Mesenteric fat pad (tissue), 1 donor: ENCODE measurements around the gene CELSR1. TPM values are rescaled to one million over a fixed set of nuclear protein-coding genes. Genes with fewer than 3 reads are reported as not detected.

Source experiments
- DNase-seq: peaks from one replicate; pipeline ENCODE4 v3.0.0-alpha.2; 2020; ENCODE audit warnings: low spot score
- total RNA-seq: library from RNA; stranded (reverse); fragmentation: NEBNext Ultra II Directional; extraction: Animal tissue kit (Norgen Biotek cat#: 25700); gene quantifications from one replicate; pipeline ENCODE4 v1.2.1, GENCODE V29; 2021
- donor health status: DM: yes; HTN: yes; CAD: no.

CELSR1 gene
- total RNA-seq, 1 donor from 2014 or later: 1.8 TPM

DNA sequence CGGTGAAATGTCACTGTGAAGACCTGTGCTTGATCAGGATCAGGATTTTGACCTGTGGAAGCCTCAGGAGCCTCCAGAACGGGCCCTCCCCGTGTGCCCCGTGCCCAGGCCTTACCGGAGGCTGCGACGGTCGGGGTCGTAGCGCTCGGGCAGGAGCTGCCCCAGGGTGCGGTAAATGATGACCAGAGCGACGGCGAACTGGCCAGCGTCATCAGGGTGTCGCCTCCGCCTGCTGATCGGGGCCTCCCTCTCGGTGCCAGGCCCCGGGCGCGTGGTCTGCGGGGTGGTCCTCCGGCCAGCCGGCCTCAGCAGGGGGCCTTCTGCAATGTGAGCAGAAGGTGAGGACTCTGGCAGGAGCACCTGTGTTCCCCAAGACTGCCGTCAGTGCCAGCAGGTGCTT, 155.7 kb downstream of the CELSR1 start:
- no peak for DNase-seq

DNA sequence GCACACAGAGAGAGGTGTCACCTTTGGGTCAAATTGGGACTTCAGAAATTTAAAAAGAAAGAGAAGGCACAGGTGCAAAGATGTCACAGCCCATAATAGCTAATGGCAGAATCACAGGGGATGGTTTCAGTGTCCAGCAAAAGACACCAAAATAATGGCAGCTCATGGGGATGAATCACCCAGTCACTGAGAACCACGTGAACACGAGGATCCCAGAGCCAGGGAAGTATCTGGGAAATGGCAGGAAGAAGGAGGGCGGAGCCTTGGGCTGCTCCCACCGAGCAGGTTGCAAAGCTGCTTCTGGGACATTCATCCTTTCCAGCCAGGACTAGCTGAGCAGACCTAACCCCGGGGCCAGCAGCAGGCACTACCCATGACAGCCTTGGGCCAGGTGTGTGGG, 156.3 kb downstream of the CELSR1 start:
- DNase-seq: no peak

DNA sequence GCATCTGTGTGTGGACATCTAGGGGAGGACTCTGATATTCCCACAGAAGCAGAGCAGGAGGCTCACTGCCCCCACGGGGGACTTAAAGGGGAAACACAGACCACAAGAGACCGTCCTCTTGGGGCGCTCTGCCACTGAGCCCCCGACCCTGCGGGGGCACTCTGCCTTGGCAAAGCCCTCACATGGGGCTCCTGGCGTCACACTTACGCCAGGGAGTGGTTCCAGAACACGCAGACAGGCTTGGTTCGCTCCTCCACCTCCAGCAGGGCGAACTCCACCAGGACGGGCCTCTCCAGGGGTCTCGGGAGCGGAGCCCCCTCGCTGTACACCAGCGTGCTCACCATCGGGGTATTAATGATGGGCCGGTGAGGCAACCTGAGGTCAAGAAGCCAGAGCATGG, 156.8 kb downstream of the CELSR1 start:
- no peak for DNase-seq

DNA sequence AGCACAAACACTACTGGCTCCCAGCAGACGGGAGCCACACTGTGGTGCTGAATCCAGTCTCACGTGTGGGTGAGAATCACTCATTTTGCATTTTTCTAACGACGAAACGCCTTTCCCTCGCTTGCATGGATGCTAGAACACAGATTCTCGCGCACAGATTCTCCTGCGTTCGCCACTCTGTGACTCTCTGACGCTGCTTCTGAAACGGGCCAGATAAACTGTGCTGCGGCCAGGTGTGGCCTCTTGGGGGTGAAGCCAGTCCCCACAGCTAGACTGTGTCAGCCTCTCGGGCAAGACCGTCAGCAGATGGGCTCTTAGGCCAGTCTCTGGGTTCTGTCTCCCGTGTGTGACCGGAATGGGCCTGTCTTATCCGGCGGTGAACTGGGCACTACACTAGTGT, 157.4 kb downstream of the CELSR1 start:
- DNase-seq: no peak

DNA sequence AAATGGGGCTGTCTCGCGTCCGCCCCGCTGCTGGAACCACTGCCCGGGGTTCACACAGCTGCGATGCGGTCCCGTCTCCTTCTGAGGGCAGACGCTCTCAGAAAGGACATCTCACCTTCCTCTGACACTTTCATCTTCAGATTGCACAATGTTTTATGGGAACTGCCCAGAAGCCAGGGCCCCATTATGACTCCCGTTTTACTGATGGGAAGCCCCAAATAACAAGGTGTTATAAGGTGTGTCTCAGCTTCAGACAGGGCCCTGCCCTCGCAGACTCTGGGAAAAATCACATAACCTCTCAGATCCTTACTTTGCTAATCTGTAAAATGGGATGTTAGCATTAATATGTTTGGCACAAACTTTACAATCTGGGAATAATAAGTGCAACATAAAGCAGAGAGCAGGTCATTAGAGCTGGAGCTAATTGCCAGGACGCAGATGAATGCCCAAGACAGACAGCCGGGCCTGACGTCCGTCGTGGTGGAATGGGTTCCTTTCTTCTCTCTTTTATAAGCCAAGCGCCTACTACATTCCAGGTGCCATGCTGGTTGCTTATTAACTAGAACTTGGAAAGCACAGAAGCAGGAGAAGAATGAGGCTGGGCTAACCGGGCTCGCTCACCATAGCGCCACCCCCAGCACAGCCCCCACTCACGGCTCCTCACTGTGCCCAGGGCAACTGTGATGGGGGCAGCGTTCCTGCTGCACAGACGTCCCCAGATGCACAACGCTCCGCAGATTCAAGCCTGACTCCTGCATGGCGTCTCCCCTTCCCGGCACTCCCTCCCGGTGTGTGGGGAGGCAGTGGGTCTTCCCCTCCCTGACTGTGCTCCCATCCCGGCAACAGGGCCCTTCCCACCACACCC, 158.1 kb downstream of the CELSR1 start:
- DNase-seq: no peak

DNA sequence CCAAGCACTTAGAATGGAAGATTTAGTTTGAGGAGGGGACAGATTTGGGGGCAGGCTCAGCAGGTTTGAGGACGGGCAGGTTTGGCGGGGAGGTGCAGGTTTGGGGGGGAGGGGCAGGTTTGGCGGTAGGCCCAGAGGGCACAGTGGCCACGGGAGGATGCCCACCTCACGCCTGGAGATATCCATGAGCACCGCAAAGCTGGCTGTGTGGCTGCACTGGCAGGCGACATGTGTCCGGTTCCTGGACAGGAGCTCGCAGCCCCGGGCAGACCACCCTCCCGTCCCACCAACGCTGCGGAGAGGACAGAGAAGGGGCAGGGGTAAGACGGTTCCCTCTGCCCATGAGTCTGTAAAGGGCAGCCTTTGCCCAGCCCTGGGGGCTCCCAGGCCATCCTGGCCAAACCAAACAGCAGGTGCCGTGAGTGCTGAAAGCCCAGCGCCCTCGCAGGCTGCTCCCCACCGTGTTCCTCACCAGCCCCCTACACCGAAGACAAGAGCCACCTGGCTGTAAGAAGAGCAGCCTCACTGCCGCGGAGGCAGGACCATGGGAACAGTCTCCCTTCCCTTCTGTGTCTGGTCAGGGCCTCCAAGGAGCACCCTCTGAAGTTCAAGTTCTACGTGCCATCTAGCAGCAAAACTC, 158.9 kb downstream of the CELSR1 start:
- DNase-seq: no peak

DNA sequence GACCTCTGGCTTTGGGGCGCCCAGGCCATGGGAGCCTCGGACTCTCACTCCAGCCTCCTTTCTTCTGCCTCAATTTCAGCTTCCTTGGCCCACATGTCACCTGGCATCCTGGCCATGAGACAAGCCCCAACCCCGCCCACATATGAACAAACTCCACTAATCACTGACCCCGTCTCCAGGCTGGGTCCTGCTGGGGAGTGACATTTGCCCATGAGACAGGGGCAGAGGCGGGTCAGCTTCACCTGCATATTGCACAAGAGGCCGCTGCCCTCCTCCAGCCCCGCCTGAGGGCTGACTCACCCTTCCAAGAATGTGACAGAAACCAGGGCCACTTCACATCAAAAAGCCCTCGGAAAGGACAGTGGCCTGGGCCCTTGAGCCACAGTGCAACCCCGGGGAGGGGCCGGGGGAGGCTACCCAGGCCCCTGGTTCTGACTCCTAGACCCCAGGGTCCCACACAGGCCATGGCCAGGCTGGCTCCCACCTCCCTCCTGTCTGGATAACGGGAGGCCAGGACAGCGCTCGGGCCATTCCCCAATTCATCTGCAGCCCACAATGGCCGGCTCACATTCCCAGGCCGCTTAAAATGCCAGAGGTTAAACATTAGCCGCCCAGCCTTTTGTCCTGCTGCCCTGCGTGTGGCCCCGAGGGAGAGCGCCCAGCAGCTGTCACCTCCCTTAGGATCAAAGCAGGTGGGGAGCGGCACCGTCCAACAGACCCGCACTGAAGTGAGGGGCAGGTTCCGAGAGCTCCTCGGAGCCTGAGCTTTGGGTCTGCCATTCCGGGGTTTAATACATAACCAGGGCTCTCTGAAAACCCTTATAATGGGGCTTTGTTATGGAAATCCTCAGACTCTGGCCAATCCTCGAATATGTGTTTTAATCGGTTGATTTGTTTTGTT, 159.6 kb downstream of the CELSR1 start:
- no peak for DNase-seq

DNA sequence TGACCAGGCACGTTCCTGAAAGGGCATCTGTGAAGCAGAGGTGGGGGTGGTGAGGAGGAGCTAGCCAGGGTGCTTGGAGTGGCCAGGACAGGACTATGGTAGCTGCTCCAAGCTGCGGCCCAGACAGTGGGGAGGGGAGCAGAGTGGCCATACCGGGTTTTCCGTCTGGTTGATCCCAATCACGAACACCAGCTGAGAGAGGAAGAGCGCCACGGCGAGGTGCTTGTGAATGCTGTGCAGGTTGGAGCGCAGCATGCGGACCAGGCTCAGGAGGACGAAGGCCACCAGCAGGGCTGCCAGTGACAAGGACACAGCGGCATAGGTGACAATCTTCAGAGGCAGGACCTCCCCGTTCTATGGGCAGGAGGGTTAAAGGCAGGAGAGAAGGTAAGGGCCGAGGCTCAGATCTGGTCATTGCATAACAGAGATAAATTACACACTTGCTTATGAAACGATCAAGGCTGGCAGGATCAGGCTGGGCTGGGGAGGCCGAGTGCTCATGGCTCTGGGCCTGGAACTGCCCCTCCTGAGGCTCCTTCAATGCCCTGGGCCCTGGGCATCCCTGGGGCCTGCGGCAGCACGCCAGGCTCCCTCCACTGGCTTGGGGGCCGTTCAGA, 160.4 kb downstream of the CELSR1 start:
- DNase-seq: no peak

DNA sequence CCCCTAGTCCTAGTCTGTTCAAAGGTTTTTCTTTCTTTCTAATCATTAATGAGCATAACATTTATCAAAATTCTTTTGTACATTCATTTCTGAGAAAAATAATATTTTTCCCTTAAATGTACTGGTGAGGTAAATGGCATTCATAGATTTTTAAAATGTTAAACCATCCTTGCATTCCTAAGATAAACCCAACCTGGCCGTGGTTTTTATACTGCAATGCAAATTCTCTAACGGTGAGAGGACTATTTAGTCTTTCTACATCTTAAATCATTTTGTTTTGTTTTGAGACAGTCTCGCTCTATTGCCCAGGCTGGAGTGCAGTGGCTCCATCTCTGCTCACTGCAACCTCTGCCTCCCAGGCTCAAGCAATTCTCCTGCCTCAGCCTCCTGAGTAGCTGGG, 161.3 kb downstream of the CELSR1 start:
- DNase-seq: no peak

DNA sequence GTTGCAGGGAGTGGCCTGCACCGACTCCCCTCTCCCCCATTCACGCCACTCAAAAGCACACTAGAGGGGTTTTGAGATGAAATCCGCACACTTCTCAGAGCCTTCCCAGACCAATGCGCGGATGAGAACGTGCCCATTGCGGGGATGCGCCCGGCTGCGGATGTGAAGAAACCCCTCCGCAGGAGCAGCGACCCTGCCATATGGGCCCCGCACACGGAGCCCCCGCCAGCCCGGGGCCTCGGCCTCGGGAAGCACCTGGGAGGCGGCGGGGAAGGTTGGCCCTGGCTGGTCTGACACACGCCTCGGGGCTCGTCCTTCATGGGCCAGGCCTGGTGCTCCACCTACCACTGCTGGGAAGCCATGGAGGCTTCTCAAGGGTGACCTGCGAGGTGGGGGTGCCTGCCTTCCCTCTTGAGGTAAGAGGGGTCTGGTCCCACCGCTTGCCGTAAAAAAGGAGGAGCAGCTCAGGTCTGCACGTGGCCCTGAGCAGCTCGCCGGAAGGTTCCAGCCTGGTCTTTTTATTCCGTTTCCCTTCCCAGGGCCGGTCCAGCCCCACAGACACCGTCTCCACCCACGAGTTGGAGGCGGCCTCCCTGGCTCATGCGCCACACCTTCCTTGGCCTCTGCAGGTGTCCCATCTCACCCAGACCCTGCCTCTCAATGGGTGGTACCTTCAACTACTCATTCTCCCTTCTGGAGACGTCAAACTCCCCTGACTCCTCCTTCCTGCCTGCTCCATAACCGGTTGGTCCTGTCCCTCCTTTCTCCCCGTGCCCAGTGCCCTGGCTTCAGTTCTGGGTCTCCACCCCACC, 162.6 kb downstream of the CELSR1 start:
- DNase-seq: no peak

DNA sequence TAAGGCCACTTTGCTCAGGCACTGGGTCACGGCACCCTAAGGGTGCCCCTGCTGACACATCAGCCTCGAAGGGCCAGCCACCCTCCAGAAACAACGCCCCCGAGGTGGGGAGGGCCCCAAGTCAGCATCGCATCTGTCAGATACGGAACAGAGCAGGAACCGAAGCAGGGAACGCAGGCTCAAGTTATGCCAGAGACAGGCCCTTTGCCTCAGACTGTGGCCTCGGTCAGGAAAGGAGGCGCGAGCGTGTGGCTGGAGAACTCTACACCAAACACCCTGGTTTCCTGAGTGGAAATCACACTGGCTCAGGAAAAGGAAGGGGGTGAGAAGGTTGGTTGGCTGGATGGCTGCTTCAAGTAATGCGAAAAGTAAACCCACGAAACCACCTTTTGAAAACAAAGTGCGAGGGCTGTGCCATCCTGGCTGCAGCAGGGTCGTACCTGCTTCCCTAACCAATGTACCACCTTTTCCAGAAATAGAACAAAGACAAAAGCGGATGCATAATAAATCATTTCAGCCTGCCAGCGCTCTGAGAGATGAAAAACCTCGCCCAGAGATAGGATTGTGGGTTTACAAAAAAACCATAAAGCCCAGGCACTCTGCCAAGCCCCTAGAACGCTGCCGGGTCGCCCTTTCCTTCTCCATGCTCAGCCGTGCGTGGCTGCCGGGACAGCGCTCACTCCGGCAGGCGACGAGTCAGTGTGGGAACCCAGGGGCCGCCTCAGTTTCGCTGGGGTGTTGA, 163.3 kb downstream of the CELSR1 start:
- DNase-seq: no peak

DNA sequence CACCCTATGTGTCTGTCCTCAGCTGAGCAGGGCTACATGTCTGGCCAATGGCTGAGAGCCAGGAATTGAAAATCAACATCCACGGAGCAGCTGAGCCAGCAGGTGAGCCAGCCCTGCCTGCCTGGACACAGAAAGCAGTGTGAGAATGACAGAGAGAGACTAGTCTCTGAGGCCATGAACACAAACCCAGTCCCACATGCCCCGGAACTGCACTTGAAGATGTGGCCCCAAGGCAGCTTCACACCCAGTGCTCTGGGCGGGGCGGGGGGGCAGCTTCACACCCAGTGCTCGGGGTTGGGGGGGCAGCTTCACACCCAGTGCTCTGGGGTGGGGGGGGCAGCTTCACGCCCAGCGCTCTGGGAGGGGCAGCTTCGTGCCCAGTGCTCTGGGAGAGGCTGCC, 164.3 kb downstream of the CELSR1 start:
- no peak for DNase-seq

DNA sequence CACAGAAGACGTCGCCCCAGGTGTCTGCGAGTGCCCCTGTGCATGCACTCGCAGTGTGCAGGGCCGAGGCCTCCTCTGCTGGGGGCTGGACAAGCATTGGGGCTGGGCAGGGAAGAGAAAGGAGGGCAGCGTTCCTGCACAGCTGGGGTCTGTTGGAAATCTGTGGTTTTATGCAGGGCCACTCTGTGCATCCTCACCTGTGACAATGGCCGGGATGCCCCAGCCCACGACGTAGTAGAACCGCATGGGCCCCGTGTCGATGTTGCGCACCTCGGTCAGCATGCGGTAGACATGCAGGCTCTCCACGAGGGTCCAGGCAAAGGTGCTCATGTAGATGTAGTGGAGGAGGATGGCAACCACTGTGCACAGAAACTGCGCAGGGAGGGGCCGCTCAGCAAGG, 164.7 kb downstream of the CELSR1 start:
- DNase-seq: no peak

DNA sequence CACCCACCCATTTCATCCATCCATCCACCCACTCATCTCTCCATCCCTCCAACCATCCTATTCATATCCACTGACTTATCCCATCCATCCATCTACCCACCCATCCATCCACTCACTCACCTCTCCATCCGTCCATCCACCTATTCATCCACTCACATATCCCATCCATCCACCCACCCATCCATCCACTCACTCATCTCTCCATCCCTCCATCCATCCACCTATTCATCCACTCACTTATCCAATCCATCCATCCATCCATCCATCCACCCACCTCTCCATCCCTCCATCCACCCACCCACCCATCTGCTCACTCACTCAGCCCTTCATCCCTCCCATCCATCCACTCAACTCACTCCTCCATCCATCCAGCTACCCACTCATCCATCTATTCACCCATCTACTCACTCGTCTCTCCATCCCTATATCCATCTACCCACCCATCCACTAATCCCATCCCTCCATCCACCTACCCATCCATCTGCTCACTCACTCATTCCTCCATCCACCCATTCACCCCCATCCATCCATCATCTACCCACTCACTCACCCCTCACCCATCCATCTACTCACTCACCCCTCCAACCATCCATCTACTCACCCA, 165.7 kb downstream of the CELSR1 start:
- no peak for DNase-seq

DNA sequence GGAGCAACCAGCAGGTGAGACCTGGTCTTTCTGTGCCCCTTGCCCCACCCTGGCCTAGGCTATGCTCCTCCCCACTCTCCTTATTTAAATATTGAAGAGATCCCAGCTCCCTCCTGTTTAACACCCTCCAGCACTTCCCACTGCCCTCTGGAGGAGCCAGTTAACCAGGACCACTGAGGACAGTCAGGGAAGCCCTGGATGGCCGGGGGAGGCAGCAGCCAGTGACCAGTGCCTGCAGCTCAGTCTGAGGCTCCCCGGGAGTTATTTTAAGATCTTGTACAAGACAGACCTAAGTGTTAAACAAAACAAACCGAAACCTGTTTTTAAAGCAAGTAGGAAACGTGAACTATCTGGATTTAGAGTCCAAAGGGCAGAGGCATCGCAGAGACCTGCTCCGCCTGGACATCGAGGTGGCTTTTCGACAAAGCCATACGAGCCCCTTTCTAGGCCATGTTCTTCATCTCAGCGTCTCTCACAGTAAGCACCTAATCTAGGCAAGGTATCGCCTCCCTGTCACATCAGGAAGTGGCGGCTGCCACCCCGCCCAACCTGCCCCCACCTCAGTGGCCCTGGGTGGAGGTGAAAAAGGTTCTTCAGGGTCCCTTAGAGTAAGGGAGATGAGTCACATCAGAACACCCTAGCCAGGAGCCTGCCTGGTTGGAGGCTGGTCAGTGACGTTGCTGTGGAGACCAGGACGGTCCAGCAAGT, 166.7 kb downstream of the CELSR1 start:
- no peak for DNase-seq

DNA sequence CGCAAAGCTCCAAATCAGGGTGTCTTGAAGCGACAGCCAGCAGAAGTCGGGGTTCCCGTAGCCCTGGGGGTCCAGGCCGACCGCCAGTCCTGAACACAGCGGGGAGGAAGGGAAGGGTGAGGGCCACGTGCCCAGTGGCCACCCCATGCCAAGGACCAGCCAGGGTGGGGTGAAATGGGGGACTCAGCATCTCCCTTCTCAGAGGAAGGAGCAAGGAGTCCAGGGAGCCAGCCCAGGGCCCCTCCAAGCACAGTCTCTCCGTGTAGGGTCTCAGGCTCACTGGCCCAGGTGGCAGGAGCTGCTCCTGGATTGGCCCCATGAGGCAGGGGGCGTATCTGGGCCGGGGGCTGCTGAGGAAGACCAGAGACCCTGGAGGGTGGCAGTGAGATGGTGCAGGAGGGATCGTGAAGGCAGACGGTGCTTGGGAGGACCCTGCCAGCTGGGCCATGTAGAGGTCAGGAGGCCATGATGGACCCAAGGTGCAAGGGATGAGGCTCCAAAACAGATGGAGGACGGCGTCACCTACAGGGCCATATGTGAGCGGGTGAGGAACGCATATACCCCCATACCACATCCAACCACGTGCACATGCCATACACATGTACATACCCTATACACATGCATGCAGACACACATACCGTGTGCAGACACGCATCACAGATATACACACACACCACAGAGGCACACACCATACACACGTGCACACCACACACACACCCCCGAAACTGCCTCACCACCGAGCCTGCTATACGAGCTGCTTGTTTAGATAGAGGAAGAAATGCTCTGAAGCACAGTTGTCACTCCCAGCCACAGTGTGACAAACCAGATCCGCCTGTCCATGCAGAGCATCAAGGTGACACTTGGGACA, 167.5 kb downstream of the CELSR1 start:
- DNase-seq: no peak

DNA sequence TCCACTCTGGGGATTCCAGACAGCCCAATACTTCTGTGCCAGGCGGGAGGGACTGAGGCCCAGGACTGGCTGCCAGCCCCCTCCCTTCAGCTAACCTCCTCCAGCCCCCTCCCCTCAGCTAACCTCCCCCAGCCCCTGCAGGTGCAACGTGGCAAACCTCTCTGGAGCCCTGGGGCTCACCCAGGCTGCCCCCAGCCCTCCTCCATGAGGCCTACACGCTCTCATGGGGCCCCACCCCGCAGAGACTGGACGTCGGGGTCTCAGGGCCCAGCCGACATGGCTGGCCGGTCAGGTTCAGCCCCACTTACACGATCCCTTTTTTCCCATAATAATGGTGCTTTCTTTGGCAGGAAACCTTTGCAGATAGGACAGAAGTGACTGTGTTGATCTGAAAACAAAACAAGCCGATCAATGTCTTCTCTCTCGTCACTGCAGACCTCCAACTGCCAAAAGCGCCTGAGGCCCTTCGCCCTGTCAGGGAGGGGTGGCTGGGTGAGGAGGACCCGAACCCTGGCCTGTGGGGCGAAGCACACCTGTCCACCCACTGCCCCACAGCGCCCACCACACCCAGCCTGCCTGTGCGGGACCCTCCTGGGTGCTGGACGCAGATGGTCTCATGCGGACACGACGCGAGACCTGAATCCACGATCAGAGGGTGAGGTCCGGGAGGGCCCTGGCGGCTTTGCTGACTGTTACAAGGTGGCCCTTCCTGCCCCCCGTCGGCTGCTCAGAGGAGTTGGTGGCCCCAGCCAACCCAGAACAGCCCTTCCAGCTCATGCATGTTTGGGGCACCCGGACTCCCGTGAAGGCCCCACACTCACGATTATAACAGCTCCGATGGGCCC, 168.3 kb downstream of the CELSR1 start:
- DNase-seq: no peak
